ENCODE measurements around the gene BCLAF1. TPM values are rescaled to one million over a fixed set of nuclear protein-coding genes. Genes with fewer than 3 reads are reported as not detected.
A peak's percentile ranks its signal among the peaks of the same experiment; 100 is the strongest.

Gene BCLAF1
- total RNA-seq, 1 donor, result 124 TPM

- TF ChIP-seq CTCF (IDR thresholded peaks at IDR 0.05; ENCODE audit: extremely low read depth, low read depth, low read length), result no peak
- Histone ChIP-seq H3K4me2 (ENCODE audit: insufficient read depth, low read length) (no peak overlapping the region), H3K9me3 (ENCODE audit: low read depth, low read length) (no peaks in the 10 kb centered on the region), H3K4me3 (ENCODE audit: insufficient read depth, low read length) (no peak overlapping the region), H3K27ac (ENCODE audit: low read depth, low read length) (no peak overlapping the region), H2AFZ (ENCODE audit: low read length) (peak overlapping the region; percentile 66), H4K20me1 (ENCODE audit: insufficient read depth, low read length) (no peaks in the 10 kb centered on the region), H3K4me1 (ENCODE audit: insufficient read depth, low read length) (no peaks in the 10 kb centered on the region), H3K27me3 (ENCODE audit: insufficient read depth, low read length) (peaks cover 2% of the 10 kb centered on the region), H3K36me3 (ENCODE audit: insufficient read depth, low read length) (no peaks in the 10 kb centered on the region), H3K79me2 (ENCODE audit: insufficient read depth, low read length) (no peaks in the 10 kb centered on the region)
- DNase-seq (ENCODE audit: insufficient read length, low spot score, missing footprints), result no peak
Observed at GRCh38 chr6:136324686-136325380, 35.2 kb upstream of the BCLAF1 start.

DNA sequence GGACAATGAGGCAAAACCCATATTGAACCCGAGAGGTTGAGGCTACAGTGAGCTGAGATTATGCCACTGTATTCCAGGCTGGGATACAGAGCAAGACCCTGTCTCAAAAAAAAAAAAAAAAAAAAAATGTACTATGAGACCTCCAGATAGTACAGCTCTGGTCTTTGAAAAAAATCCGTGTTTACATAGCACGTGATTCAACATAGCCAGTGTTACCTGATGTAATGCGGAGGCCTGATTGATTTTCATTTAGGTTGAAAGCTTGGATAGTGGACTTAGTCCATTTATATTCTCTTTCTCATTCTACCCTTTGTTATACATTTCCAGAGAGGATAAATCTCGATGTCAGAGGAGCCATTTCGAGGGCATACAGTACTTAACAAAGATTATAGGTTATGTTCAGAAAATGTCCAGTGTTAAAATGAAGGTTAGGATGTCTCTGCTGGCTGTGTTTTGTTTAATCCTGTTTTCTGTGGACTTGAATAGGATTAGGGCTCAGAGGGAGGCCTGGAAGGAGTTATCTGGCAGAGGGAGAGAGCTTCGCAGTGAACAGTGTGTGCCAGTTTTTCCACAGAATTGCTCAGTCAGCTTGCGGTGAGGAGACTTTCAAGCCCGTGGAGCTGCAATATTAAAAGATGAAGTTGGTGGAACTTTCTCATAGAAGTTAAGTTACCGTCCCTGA, 33.9 kb upstream of the BCLAF1 start:
- DNase-seq (ENCODE audit: insufficient read length, low spot score, missing footprints), result no peak
- H3K9me3 ChIP-seq (ENCODE audit: low read depth, low read length), result no peaks in the 10 kb centered on the region

DNA sequence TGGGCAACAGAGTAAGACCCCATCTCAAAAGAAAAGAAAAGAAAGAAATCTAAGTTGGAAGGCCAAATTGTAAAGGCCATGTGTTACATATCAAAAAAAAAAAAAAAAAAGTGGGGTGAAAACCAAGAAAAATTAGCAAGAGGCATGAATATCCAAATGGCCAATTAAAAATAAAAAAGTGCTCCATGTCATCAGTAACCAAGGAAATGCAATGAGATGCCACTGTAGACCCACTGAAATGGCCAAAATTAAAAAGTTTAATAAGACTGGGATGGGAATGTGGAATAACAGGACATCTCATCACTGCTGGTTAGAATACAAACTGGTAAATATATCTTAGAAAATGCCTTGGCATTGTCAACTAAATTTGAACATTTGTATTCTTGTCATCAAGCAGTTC, 30.1 kb upstream of the BCLAF1 start:
- no peak overlapping the region for H3K27ac ChIP-seq (ENCODE audit: low read depth, low read length)
- no peaks in the 10 kb centered on the region for H3K4me1 ChIP-seq (ENCODE audit: insufficient read depth, low read length)
- H2AFZ ChIP-seq (ENCODE audit: low read length), result no peak overlapping the region
- H3K4me2 ChIP-seq (ENCODE audit: insufficient read depth, low read length), result no peak overlapping the region
- no peak for DNase-seq (ENCODE audit: insufficient read length, low spot score, missing footprints)
- no peaks in the 10 kb centered on the region for H3K9me3 ChIP-seq (ENCODE audit: low read depth, low read length)
- H3K27me3 ChIP-seq (ENCODE audit: insufficient read depth, low read length), result no peaks in the 10 kb centered on the region
- no peak for TF ChIP-seq CTCF (IDR thresholded peaks at IDR 0.05; ENCODE audit: extremely low read depth, low read depth, low read length)
- H4K20me1 ChIP-seq (ENCODE audit: insufficient read depth, low read length), result no peaks in the 10 kb centered on the region
- H3K36me3 ChIP-seq (ENCODE audit: insufficient read depth, low read length), result no peaks in the 10 kb centered on the region
- no peak overlapping the region for H3K4me3 ChIP-seq (ENCODE audit: insufficient read depth, low read length)
- no peaks in the 10 kb centered on the region for H3K79me2 ChIP-seq (ENCODE audit: insufficient read depth, low read length)

More for the DNA sequence above, 33.9 kb upstream of the BCLAF1 start:
- no peak overlapping the region for H3K4me3 ChIP-seq (ENCODE audit: insufficient read depth, low read length)
- no peaks in the 10 kb centered on the region for H3K27me3 ChIP-seq (ENCODE audit: insufficient read depth, low read length)
- no peaks in the 10 kb centered on the region for H3K36me3 ChIP-seq (ENCODE audit: insufficient read depth, low read length)
- no peaks in the 10 kb centered on the region for H4K20me1 ChIP-seq (ENCODE audit: insufficient read depth, low read length)
- H3K79me2 ChIP-seq (ENCODE audit: insufficient read depth, low read length), result no peaks in the 10 kb centered on the region
- H3K27ac ChIP-seq (ENCODE audit: low read depth, low read length), result no peak overlapping the region
- peak overlapping the region; percentile 32 for H3K4me2 ChIP-seq (ENCODE audit: insufficient read depth, low read length)
- no peak for TF ChIP-seq CTCF (IDR thresholded peaks at IDR 0.05; ENCODE audit: extremely low read depth, low read depth, low read length)
- peak overlapping the region; percentile 44 for H2AFZ ChIP-seq (ENCODE audit: low read length)
- no peaks in the 10 kb centered on the region for H3K4me1 ChIP-seq (ENCODE audit: insufficient read depth, low read length)

GRCh38 chr6:136318676-136319075, 29.0 kb upstream of the BCLAF1 start:
- DNase-seq (ENCODE audit: insufficient read length, low spot score, missing footprints), result no peak
- Histone ChIP-seq H3K4me1 (ENCODE audit: insufficient read depth, low read length) (no peaks in the 10 kb centered on the region), H3K36me3 (ENCODE audit: insufficient read depth, low read length) (no peaks in the 10 kb centered on the region), H3K4me3 (ENCODE audit: insufficient read depth, low read length) (no peak overlapping the region), H3K27me3 (ENCODE audit: insufficient read depth, low read length) (no peaks in the 10 kb centered on the region), H3K79me2 (ENCODE audit: insufficient read depth, low read length) (no peaks in the 10 kb centered on the region), H2AFZ (ENCODE audit: low read length) (no peak overlapping the region), H3K4me2 (ENCODE audit: insufficient read depth, low read length) (no peak overlapping the region), H3K9me3 (ENCODE audit: low read depth, low read length) (no peaks in the 10 kb centered on the region), H3K27ac (ENCODE audit: low read depth, low read length) (no peak overlapping the region), H4K20me1 (ENCODE audit: insufficient read depth, low read length) (no peaks in the 10 kb centered on the region)
- no peak for TF ChIP-seq CTCF (IDR thresholded peaks at IDR 0.05; ENCODE audit: extremely low read depth, low read depth, low read length)

Measured in osteoblast (primary cell).